OCI-LY3 (cell line): Measurements from ENCODE around the gene WASHC4.
A peak's percentile ranks its signal among the peaks of the same experiment; 100 is the strongest.

ENCODE experiments used
- H2AFZ ChIP-seq: fragments of 200-600, 300-600 bp; shearing (Covaris generic); 2 replicates; pipeline ENCODE4 v1.6.0; 2014; ENCODE audit warnings: antibody characterized with exemption, low read depth, low read length
- H3K27ac ChIP-seq: fragments of 200-600, 300-600 bp; sonication (generic); 2 replicates; pipeline ENCODE4 v1.5.1; 2014; ENCODE audit warnings: mild to moderate bottlenecking, low read length, moderate library complexity, mixed read lengths
- H3K27me3 ChIP-seq: fragments of 200-600, 300-600 bp; sonication (generic); 2 replicates; pipeline ENCODE4 v1.6.1; 2014; ENCODE audit warnings: low read depth, low read length, mixed read lengths
- H3K36me3 ChIP-seq: fragments of 200-600, 300-600 bp; sonication (generic); replicated peaks from 2 replicates; pipeline ENCODE3; 2014; ENCODE audit warnings: low read depth, low read length, mixed read lengths
- H3K4me1 ChIP-seq: fragments of 300-600, 200-600 bp; sonication (generic); 2 replicates; pipeline ENCODE4 v1.6.1; 2014; ENCODE audit warnings: low read length, mixed read lengths
- H3K4me2 ChIP-seq: fragments of 200-600, 300-600 bp; sonication (generic); 2 replicates; pipeline ENCODE4 v1.6.1; 2014; ENCODE audit warnings: low read length, mixed read lengths
- H3K4me3 ChIP-seq: fragments of 300-600, 200-600 bp; sonication (generic); 2 replicates; pipeline ENCODE4 v1.5.1; 2014; ENCODE audit warnings: antibody characterized with exemption, mild to moderate bottlenecking, low read length, moderate library complexity
- H3K79me2 ChIP-seq: fragments of 300-600, 200-600 bp; shearing (Covaris generic); 2 replicates; pipeline ENCODE4 v1.6.1; 2014; ENCODE audit warnings: mild to moderate bottlenecking, low read length, mixed read lengths
- H3K9ac ChIP-seq: fragments of 300-600, 200-600 bp; shearing (Covaris generic); 2 replicates; pipeline ENCODE4 v1.6.0; 2014; ENCODE audit warnings: mild to moderate bottlenecking, low read length, moderate library complexity
- H3K9me3 ChIP-seq: fragments of 200-600, 300-600 bp; shearing (Covaris generic); 2 replicates; pipeline ENCODE4 v1.6.1; 2014; ENCODE audit warnings: low read length, mixed read lengths; ENCODE audit not compliant: insufficient read depth
- H4K20me1 ChIP-seq: fragments of 200-600, 300-600 bp; sonication (generic); 2 replicates; pipeline ENCODE4 v1.6.1; 2016; ENCODE audit warnings: low read length, mixed read lengths; ENCODE audit not compliant: insufficient read depth
- EZH2phosphoT487 ChIP-seq: fragments of 200-600 bp; shearing (Covaris generic); IDR thresholded peaks from 2 replicates; pipeline ENCODE4 v1.6.1; 2018; ENCODE audit warnings: antibody characterized with exemption, mixed run types, low read depth
- TF ChIP-seq, protein P1 (sequence below): fragments of 200-600, 300-600 bp; sonication (generic); IDR thresholded peaks from 2 replicates; pipeline ENCODE4 v1.5.1; 2014; ENCODE audit warnings: antibody characterized with exemption, low read length, low read depth

WASHC4 gene

DNA sequence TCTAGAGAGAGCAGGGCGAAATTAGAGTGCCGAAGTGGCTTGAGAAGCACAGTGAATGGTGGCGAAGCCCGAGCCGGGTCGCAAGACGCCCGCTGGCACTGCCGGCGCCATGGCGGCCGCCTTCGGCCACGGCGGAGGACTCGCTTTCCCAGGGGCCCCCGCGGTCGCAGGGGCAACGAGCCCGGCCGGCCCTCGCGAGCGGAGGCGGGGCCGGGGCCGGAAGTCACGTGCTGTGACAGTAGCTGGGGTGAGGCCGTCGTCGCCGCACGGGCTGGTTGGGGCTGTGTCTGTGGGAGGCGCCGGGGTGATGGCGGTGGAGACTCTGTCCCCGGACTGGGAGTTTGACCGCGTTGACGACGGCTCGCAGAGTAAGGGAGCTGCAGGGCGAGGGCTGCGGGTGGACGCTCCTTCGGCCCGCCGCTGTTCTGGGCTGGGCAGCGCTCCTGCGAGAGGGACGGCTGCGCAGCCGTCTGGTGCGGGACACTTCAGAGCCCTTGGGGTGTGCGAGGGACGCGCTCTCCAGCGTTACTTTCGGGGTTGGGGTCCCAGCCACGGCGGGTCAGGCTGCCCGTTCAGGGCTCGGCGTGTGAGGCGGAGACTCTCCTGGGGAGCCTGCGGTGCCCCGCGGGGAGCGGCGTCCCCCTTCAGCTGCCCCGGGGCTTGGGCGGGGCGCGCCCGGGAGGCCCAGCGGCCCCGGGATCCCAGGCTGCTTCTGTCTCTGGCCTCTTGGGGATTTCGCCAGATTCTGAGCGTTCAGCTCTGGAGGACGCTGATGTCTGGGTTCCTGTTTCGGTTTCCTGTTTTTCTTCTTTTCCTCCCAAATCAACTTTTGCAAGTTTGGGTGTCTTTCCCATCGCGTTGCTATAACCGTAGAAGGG lies at the start of gene WASHC4:
WASHC4 (plus strand) TSS at position 238 of the 878 bp plus-strand sequence; CDS start at position 308, 70 bp downstream.
- peak within 1 kb of the TSS; percentile 87 for H3K4me3 ChIP-seq
- H3K9me3 ChIP-seq = no peaks in the 10 kb centered on the region
- TF ChIP-seq EZH2phosphoT487 = no peak
- TF ChIP-seq, protein P1, sequence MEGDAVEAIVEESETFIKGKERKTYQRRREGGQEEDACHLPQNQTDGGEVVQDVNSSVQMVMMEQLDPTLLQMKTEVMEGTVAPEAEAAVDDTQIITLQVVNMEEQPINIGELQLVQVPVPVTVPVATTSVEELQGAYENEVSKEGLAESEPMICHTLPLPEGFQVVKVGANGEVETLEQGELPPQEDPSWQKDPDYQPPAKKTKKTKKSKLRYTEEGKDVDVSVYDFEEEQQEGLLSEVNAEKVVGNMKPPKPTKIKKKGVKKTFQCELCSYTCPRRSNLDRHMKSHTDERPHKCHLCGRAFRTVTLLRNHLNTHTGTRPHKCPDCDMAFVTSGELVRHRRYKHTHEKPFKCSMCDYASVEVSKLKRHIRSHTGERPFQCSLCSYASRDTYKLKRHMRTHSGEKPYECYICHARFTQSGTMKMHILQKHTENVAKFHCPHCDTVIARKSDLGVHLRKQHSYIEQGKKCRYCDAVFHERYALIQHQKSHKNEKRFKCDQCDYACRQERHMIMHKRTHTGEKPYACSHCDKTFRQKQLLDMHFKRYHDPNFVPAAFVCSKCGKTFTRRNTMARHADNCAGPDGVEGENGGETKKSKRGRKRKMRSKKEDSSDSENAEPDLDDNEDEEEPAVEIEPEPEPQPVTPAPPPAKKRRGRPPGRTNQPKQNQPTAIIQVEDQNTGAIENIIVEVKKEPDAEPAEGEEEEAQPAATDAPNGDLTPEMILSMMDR = no peak
- peaks cover 29% of the 10 kb centered on the region for H4K20me1 ChIP-seq
- H3K4me1 ChIP-seq = peaks cover 21% of the 10 kb centered on the region
- no peaks in the 10 kb centered on the region; the same call in 1 of the 2 replicates for H3K27me3 ChIP-seq
- H3K4me2 ChIP-seq = peak within 1 kb of the TSS; percentile 93
- peak within 1 kb of the TSS; percentile 92 for H3K27ac ChIP-seq
- peak within 1 kb of the TSS; percentile 89 for H3K9ac ChIP-seq
- H3K79me2 ChIP-seq = peaks cover 51% of the 10 kb centered on the region
- peak within 1 kb of the TSS; percentile 88 for H2AFZ ChIP-seq
- peaks cover 15% of the 10 kb centered on the region for H3K36me3 ChIP-seq

- Histone ChIP-seq H3K4me1 (peaks cover 4% of the 10 kb centered on the region; the same call in 1 of the 2 replicates), H3K79me2 (no peaks in the 10 kb centered on the region), H3K9ac (no peak overlapping the region), H3K9me3 (peaks cover 16% of the 10 kb centered on the region), H2AFZ (no peak overlapping the region), H4K20me1 (no peaks in the 10 kb centered on the region), H3K4me2 (no peak overlapping the region), H3K27me3 (no peaks in the 10 kb centered on the region), H3K36me3 (peaks cover 17% of the 10 kb centered on the region), H3K4me3 (no peak overlapping the region), H3K27ac (no peak overlapping the region)
- TF ChIP-seq EZH2phosphoT487 = no peak
- TF ChIP-seq, protein P1 = no peak
These were observed 46.7 kb upstream of the WASHC4 start for GRCh38 chr12:105060715-105061378.

- Histone ChIP-seq H3K4me2 (no peak overlapping the region), H3K9ac (no peak overlapping the region), H3K27ac (no peak overlapping the region), H3K79me2 (no peaks in the 10 kb centered on the region), H2AFZ (no peak overlapping the region), H3K36me3 (no peaks in the 10 kb centered on the region), H3K4me3 (no peak overlapping the region), H4K20me1 (no peaks in the 10 kb centered on the region), H3K27me3 (no peaks in the 10 kb centered on the region), H3K9me3 (no peaks in the 10 kb centered on the region), H3K4me1 (no peaks in the 10 kb centered on the region)
- TF ChIP-seq, protein P1 = no peak
- TF ChIP-seq EZH2phosphoT487 = no peak
These were observed 42.9 kb upstream of the WASHC4 start for GRCh38 chr12:105064564-105065178.

DNA sequence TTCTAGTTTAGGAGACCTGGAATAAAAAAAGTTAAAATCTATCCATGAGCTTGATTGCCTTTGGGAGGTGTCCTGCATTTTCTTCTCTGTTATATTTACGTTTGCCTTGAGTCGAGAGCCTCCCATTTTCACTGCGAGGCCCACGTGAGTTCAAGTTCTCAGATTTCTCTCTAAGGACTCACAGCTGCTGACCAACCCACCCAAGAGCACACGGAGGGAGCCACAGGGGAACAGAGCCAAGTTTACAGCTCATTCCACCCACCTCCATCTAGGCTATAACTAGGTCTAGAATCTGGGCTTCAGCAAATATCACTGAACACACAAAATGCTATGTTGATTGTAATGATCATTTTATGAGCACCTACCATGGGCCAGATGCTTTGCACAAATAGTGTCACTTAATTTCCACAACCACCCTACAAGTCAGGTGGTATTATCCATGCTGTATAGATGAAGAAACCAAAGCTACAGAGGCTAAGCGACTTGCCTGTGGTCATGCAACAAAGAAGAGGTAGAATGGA lies 40.0 kb upstream of the WASHC4 start:
- Histone ChIP-seq H3K79me2 (no peaks in the 10 kb centered on the region), H3K9ac (no peak overlapping the region), H2AFZ (no peak overlapping the region), H3K27ac (no peak overlapping the region), H3K4me3 (no peak overlapping the region), H3K4me2 (no peak overlapping the region), H3K9me3 (no peaks in the 10 kb centered on the region), H3K4me1 (peaks cover 4% of the 10 kb centered on the region), H4K20me1 (no peaks in the 10 kb centered on the region), H3K27me3 (no peaks in the 10 kb centered on the region), H3K36me3 (no peaks in the 10 kb centered on the region)
- TF ChIP-seq, protein P1 = no peak
- no peak for TF ChIP-seq EZH2phosphoT487
